Activated CD4-positive, alpha-beta memory T cell treated with anti-CD3 and anti-CD28 coated beads for 36 hours (primary cell): ENCODE data around the gene IVD. TPM values are rescaled to one million over a fixed set of nuclear protein-coding genes. Genes with fewer than 3 reads are reported as not detected.
"Not testable (repeated sequence)": the region's sequence is repeated elsewhere in the genome, so short reads cannot be mapped to it uniquely, and the experiment has no call there.

Experiments used
- CTCF ChIA-PET: fragments of 350-600 bp; sonication (Branson Sonifier 250); formaldehyde crosslinking; loops from one replicate; lab custom pipeline; 2021; ENCODE audit warnings: antibody characterized with exemption, inconsistent platforms; lab: Charles Lee
- POLR2A ChIA-PET: fragments of 350-600 bp; sonication (Branson Sonifier 250); formaldehyde crosslinking; loops from one replicate; lab custom pipeline; 2021; ENCODE audit warnings: antibody characterized with exemption; lab: Charles Lee
- DNase-seq: peaks from one replicate; pipeline ENCODE4 v3.0.0-alpha.2; 2020
- H3K27ac Mint-ChIP-seq: one replicate; pipeline ENCODE4 v1.8.0; 2021; ENCODE audit warnings: mixed read lengths
- H3K27me3 Mint-ChIP-seq: one replicate; pipeline ENCODE4 v1.8.0; 2021; ENCODE audit warnings: mixed read lengths
- H3K36me3 Mint-ChIP-seq: one replicate; pipeline ENCODE4 v1.8.0; 2021; ENCODE audit warnings: mixed read lengths
- H3K4me1 Mint-ChIP-seq: one replicate; pipeline ENCODE4 v1.8.0; 2021; ENCODE audit warnings: low read depth, mixed read lengths
- H3K4me3 Mint-ChIP-seq: one replicate; pipeline ENCODE4 v1.8.0; 2021; ENCODE audit warnings: mild to moderate bottlenecking, mixed read lengths
- H3K9me3 Mint-ChIP-seq: one replicate; pipeline ENCODE4 v1.8.0; 2021; ENCODE audit warnings: mixed read lengths
- intact Hi-C: fragments of 100-400 bp; cut with micrococcal nuclease; formaldehyde crosslinking; loops from one replicate; pipeline ENCODE4 v1.15.1; 2023
- total RNA-seq, 2 experiments: library from RNA; stranded (reverse); gene quantifications; one replicate each; pipeline ENCODE4 v1.2.3, GENCODE V29; 2021

The IVD gene
- total RNA-seq, 2 experiments from 2014 or later, result 37.3 to 38.7 TPM

GRCh38 chr15:40452296-40453090 is 46.9 kb downstream of the IVD start:
- POLR2A ChIA-PET, result interaction anchor here (0.9 to 1.0 kb wide), 3 partner anchors 13 to 28 kb away, joined by 3 to 4 read pairs (median 3); no protein-coding TSS in a partner anchor
- Mint-ChIP-seq H3K4me1 (peaks cover 77% of the 10 kb centered on the region), H3K4me3 (no peak overlapping the region), H3K36me3 (peaks cover 3% of the 10 kb centered on the region), H3K27ac (peak overlapping the region; percentile 44), H3K27me3 (no peaks in the 10 kb centered on the region), H3K9me3 (no peaks in the 10 kb centered on the region)
- CTCF ChIA-PET, result interaction anchor here (0.9 to 1.8 kb wide), 5 partner anchors 10 to 173 kb away, joined by 3 to 6 read pairs (median 5); partner anchors contain the start of gene BAHD1
- DNase-seq, result peak; percentile 35
- intact Hi-C loops, result no loop called here

GRCh38 chr15:40453941-40454340 is 48.3 kb downstream of the IVD start:
- peaks cover 74% of the 10 kb centered on the region for H3K4me1 Mint-ChIP-seq
- H3K4me3 Mint-ChIP-seq, result peak overlapping the region; percentile 10
- DNase-seq, result peak; percentile 53
- H3K27ac Mint-ChIP-seq, result peak overlapping the region; percentile 58
- H3K36me3 Mint-ChIP-seq, H3K9me3 Mint-ChIP-seq, H3K27me3 Mint-ChIP-seq, intact Hi-C loops: not testable (repeated sequence)
- POLR2A ChIA-PET, result interaction anchor here (1.3 to 1.8 kb wide), 3 partner anchors 10 to 147 kb away, joined by 3 to 4 read pairs (median 4); partner anchors contain the start of gene PLCB2
- CTCF ChIA-PET, result interaction anchor here (1.2 to 1.8 kb wide), 3 partner anchors 14 to 53 kb away, joined by 4 to 11 read pairs (median 5); partner anchors contain the start of gene BAHD1

- peaks cover 68% of the 10 kb centered on the region for H3K4me1 Mint-ChIP-seq
- no peaks in the 10 kb centered on the region for H3K27me3 Mint-ChIP-seq
- H3K4me3 Mint-ChIP-seq, result no peak overlapping the region
- H3K9me3 Mint-ChIP-seq, result no peaks in the 10 kb centered on the region
- H3K27ac Mint-ChIP-seq, result peak overlapping the region; percentile 69
- ChIA-PET CTCF (interaction anchor here (1.7 to 2.2 kb wide), 4 partner anchors 14 to 118 kb away, joined by 4 to 11 read pairs (median 8); partner anchors contain the start of gene BAHD1), POLR2A (interaction anchor here (0.7 to 1.8 kb wide), 4 partner anchors 11 to 148 kb away, joined by 3 to 4 read pairs (median 4); partner anchors contain the start of gene PLCB2)
- H3K36me3 Mint-ChIP-seq, result no peaks in the 10 kb centered on the region
- peak; percentile 31 for DNase-seq
- intact Hi-C loops, result no loop called here
Observed at GRCh38 chr15:40454904-40455391, 49.4 kb downstream of the IVD start.

- Mint-ChIP-seq H3K27ac (no peak overlapping the region), H3K9me3 (no peaks in the 10 kb centered on the region), H3K4me1 (peaks cover 57% of the 10 kb centered on the region), H3K4me3 (no peak overlapping the region), H3K27me3 (no peaks in the 10 kb centered on the region), H3K36me3 (no peaks in the 10 kb centered on the region)
- intact Hi-C loops, result no loop called here
- ChIA-PET CTCF (interaction anchor here (2.2 kb wide), 1 partner anchor 119 kb away, joined by 6 read pairs; no protein-coding TSS in a partner anchor), POLR2A (no interaction called here)
- no peak for DNase-seq
Observed at GRCh38 chr15:40456299-40456712, 50.7 kb downstream of the IVD start.

- no peak for DNase-seq
- Mint-ChIP-seq H3K36me3 (no peaks in the 10 kb centered on the region), H3K27me3 (no peaks in the 10 kb centered on the region), H3K27ac (no peak overlapping the region), H3K9me3 (no peaks in the 10 kb centered on the region), H3K4me3 (no peak overlapping the region), H3K4me1 (peaks cover 53% of the 10 kb centered on the region)
- intact Hi-C loops, result no loop called here
- ChIA-PET POLR2A (interaction anchor here (0.6 kb wide), 1 partner anchor 46 kb away, joined by 3 read pairs; no protein-coding TSS in a partner anchor), CTCF (interaction anchor here (2.2 kb wide), 1 partner anchor 119 kb away, joined by 6 read pairs; no protein-coding TSS in a partner anchor)
Observed at GRCh38 chr15:40456738-40457137, 51.1 kb downstream of the IVD start.

GRCh38 chr15:40458495-40459371 is 53.1 kb downstream of the IVD start:
- intact Hi-C loops, result no loop called here
- Mint-ChIP-seq H3K4me1 (peaks cover 33% of the 10 kb centered on the region), H3K9me3 (no peaks in the 10 kb centered on the region), H3K27ac (no peak overlapping the region), H3K27me3 (no peaks in the 10 kb centered on the region), H3K36me3 (peaks cover 2% of the 10 kb centered on the region), H3K4me3 (no peak overlapping the region)
- ChIA-PET POLR2A (no interaction called here), CTCF (no interaction called here)
- no peak for DNase-seq

GRCh38 chr15:40459391-40460015 is 53.9 kb downstream of the IVD start:
- H3K36me3 Mint-ChIP-seq, result peaks cover 2% of the 10 kb centered on the region
- CTCF ChIA-PET, result no interaction called here

GRCh38 chr15:40460404-40460803 is 54.8 kb downstream of the IVD start:
- Mint-ChIP-seq H3K4me3 (no peak overlapping the region), H3K27me3 (no peaks in the 10 kb centered on the region), H3K36me3 (peaks cover 3% of the 10 kb centered on the region), H3K9me3 (no peaks in the 10 kb centered on the region), H3K4me1 (peaks cover 23% of the 10 kb centered on the region), H3K27ac (no peak overlapping the region)
- ChIA-PET CTCF (no interaction called here), POLR2A (no interaction called here)
- intact Hi-C loops, result no loop called here
- no peak for DNase-seq

More at GRCh38 chr15:40459391-40460015, 53.9 kb downstream of the IVD start:
- DNase-seq, result no peak
- Mint-ChIP-seq H3K27ac (no peak overlapping the region), H3K27me3 (no peaks in the 10 kb centered on the region), H3K4me1 (peaks cover 25% of the 10 kb centered on the region), H3K4me3 (no peak overlapping the region), H3K9me3 (no peaks in the 10 kb centered on the region)
- POLR2A ChIA-PET, result no interaction called here
- intact Hi-C loops, result no loop called here

- H3K36me3 Mint-ChIP-seq, result peaks cover 8% of the 10 kb centered on the region
- intact Hi-C loops, result no loop called here
- DNase-seq, result no peak
- no peak overlapping the region for H3K4me3 Mint-ChIP-seq
- H3K27me3 Mint-ChIP-seq, result no peaks in the 10 kb centered on the region
- ChIA-PET CTCF (no interaction called here), POLR2A (no interaction called here)
- H3K9me3 Mint-ChIP-seq, result no peaks in the 10 kb centered on the region
- H3K4me1 Mint-ChIP-seq, result peaks cover 17% of the 10 kb centered on the region
- no peak overlapping the region for H3K27ac Mint-ChIP-seq
Observed at GRCh38 chr15:40461958-40462357, 56.4 kb downstream of the IVD start.

- intact Hi-C loops, result no loop called here
- peaks cover 20% of the 10 kb centered on the region for H3K4me1 Mint-ChIP-seq
Observed at GRCh38 chr15:40463279-40463678, 57.7 kb downstream of the IVD start.

GRCh38 chr15:40463886-40464545 is 58.4 kb downstream of the IVD start:
- H3K4me1 Mint-ChIP-seq, result peaks cover 20% of the 10 kb centered on the region
- no peak for DNase-seq
- no peaks in the 10 kb centered on the region for H3K27me3 Mint-ChIP-seq
- no peak overlapping the region for H3K27ac Mint-ChIP-seq
- no peak overlapping the region for H3K4me3 Mint-ChIP-seq
- POLR2A ChIA-PET, result no interaction called here
- CTCF ChIA-PET, result no interaction called here
- peaks cover 8% of the 10 kb centered on the region for H3K36me3 Mint-ChIP-seq
- intact Hi-C loops, result no loop called here
- no peaks in the 10 kb centered on the region for H3K9me3 Mint-ChIP-seq

More at GRCh38 chr15:40463279-40463678, 57.7 kb downstream of the IVD start:
- POLR2A ChIA-PET, result no interaction called here
- Mint-ChIP-seq H3K36me3 (peaks cover 8% of the 10 kb centered on the region), H3K4me3 (no peak overlapping the region), H3K9me3 (no peaks in the 10 kb centered on the region), H3K27me3 (no peaks in the 10 kb centered on the region), H3K27ac (no peak overlapping the region)
- DNase-seq, result no peak
- CTCF ChIA-PET, result no interaction called here
